ENCODE data around the gene TTC28. TPM values are rescaled to one million over a fixed set of nuclear protein-coding genes. Genes with fewer than 3 reads are reported as not detected.
"Not testable (repeated sequence)": the region's sequence is repeated elsewhere in the genome, so short reads cannot be mapped to it uniquely, and the experiment has no call there.

TTC28 gene
- total RNA-seq, 2 donors from 2014 or later: 0.40 to 1.9 TPM

DNA sequence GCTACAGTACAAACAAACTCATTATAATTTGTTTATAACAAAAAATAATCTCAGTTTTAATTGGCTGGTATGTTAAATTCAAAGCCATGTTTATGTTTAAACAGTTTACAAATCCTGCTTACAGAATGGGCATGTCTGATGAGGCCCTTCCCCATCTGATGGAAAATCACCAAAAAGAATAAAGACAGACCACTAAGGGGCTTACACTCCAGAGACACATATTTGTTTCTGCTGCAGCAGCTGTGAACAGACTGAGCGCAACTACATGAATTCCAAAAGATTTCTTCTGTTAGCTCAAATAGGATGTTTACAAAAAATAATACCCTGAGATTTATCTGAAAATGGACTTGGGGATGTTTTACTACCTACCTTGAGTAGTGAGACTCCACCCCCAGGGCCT, 585.9 kb downstream of the TTC28 start:
- Mint-ChIP-seq H3K27me3 (peaks cover 15% of the 10 kb centered on the region), H3K4me1 (no peaks in the 10 kb centered on the region), H3K36me3 (ENCODE audit: low read depth) (no peaks in the 10 kb centered on the region), H3K27ac (no peak overlapping the region), H3K4me3 (no peak overlapping the region)
- DNase-seq (no peak), ATAC-seq (no peak)
- no peaks in the 10 kb centered on the region for H3K9me3 ChIP-seq (ENCODE audit: control insufficient read depth, low read length, poor library complexity, severe bottlenecking)

DNA sequence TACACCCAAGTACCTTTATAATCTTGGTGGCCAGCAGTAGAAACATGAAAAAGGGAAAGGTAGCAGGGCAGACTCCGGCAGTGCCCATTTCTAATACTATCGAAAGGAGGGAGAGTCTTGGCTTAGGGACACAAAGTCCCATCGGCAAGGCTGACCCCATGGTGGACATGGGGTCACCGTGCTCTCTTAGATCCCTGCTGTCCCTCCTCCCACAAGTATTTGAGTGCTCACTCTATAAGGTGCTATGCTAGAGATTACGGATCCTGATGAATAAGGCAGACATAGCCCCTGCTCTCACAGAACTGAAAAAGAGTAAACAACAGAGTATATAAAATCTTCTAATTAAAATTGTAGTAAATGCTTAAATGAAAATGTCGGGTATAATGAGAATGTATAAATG, 588.2 kb downstream of the TTC28 start:
- ATAC-seq (no peak), DNase-seq (no peak)
- no peaks in the 10 kb centered on the region for H3K9me3 ChIP-seq (ENCODE audit: control insufficient read depth, low read length, poor library complexity, severe bottlenecking)
- Mint-ChIP-seq H3K27ac (no peak overlapping the region), H3K4me1 (no peaks in the 10 kb centered on the region), H3K27me3 (peaks cover 6% of the 10 kb centered on the region), H3K4me3 (no peak overlapping the region), H3K36me3 (ENCODE audit: low read depth) (no peaks in the 10 kb centered on the region)

DNA sequence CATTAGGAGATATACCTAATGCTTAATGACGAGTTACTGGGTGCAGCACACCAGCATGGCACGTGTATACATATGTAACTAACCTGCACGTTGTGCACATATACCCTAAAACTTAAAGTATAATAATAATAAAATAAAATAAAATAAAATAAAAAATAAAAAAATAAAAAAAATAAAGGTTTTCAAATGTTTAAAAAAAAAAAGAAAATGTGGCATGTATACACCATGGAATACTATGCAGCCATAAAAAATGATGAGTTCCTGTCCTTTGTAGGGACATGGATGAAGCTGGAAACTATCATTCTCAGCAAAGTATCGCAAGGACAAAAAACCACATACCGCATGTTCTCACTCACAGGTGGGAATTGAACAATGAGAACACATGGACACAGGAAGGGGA, 590.1 kb downstream of the TTC28 start:
- not testable (repeated sequence) for H3K27ac Mint-ChIP-seq; DNase-seq; H3K36me3 Mint-ChIP-seq (ENCODE audit: low read depth); H3K4me3 Mint-ChIP-seq; H3K27me3 Mint-ChIP-seq; H3K4me1 Mint-ChIP-seq; ATAC-seq; H3K9me3 ChIP-seq (ENCODE audit: control insufficient read depth, low read length, poor library complexity, severe bottlenecking)

DNA sequence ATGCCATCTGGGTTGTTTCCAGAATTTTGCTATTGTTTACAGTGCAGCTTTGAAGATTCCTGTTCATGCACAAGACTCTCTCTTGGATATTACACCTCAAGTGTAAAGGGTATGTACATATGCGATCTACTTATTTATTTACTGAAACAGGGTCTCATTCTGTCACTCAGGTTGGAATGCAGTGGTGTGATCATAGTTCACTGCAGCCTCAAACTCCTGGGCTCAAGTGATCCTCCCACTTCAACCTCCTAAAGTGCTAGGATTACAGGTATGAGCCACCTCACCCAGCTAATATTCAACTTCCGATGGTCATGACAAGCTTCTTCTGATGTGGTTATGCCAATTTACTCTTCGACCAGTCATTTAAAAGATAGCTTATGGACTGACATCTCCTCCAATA, 602.5 kb downstream of the TTC28 start:
- ATAC-seq (no peak), DNase-seq (no peak)
- Mint-ChIP-seq H3K27ac (no peak overlapping the region), H3K4me3 (no peak overlapping the region), H3K36me3 (ENCODE audit: low read depth) (no peaks in the 10 kb centered on the region), H3K4me1 (no peaks in the 10 kb centered on the region), H3K27me3 (peaks cover 30% of the 10 kb centered on the region)
- H3K9me3 ChIP-seq (ENCODE audit: control insufficient read depth, low read length, poor library complexity, severe bottlenecking): no peaks in the 10 kb centered on the region

DNA sequence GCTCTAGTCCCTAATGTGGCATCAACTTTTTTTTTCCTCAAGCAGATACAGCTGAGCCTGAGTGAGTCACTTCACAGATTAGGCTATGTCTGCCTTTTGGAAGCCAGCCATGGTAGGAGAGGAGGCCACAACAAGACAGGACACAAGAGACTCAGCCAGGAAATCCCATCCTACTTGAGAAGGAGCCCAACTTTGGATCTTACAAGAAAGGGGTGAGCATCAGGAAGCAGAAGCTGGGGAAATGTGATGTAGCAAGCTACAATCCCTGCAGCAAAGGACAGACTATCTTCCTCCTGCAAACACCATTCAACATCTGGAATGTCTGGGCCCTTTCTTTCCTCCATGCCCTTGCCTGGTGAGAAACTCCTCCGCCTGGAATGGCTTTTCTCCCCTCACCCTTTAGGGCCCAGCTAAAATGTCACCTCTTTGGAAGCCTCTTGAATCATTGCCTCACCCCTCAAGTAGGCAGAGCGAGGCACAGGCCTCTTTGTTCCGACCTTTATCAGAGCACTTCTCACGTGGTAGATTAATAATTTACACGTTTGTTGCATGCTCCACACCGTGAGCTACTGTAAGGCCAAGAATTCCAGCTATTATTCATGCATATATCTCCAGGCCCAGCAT, 604.2 kb downstream of the TTC28 start:
- no peak overlapping the region for H3K4me3 Mint-ChIP-seq
- DNase-seq: no peak
- peaks cover 28% of the 10 kb centered on the region for H3K27me3 Mint-ChIP-seq
- no peaks in the 10 kb centered on the region for H3K36me3 Mint-ChIP-seq (ENCODE audit: low read depth)
- ATAC-seq: no peak
- H3K27ac Mint-ChIP-seq: no peak overlapping the region
- H3K9me3 ChIP-seq (ENCODE audit: control insufficient read depth, low read length, poor library complexity, severe bottlenecking): no peaks in the 10 kb centered on the region
- no peaks in the 10 kb centered on the region for H3K4me1 Mint-ChIP-seq

DNA sequence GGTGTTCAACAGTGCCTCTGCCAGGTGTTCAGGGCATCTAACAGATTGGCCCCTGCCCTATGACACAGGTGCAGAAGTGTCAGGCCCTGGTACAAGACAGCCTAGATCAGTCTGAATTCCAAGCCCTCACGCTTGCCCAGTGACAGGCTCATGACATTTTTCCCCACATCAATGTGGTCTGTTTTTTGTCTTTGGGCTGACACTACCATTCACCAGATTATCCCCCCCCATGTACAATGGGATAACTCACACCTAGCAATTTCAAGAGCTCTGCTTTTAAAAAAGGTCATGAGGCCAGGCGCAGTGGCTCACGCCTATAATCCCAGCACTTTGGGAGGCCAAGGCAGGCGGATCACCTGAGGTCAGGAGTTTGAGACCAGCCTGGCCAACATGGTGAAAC, 605.1 kb downstream of the TTC28 start:
- Mint-ChIP-seq H3K4me1 (no peaks in the 10 kb centered on the region), H3K27me3 (peaks cover 35% of the 10 kb centered on the region), H3K4me3 (no peak overlapping the region), H3K36me3 (ENCODE audit: low read depth) (no peaks in the 10 kb centered on the region), H3K27ac (no peak overlapping the region)
- ATAC-seq (no peak), DNase-seq (no peak)
- no peaks in the 10 kb centered on the region for H3K9me3 ChIP-seq (ENCODE audit: control insufficient read depth, low read length, poor library complexity, severe bottlenecking)

DNA sequence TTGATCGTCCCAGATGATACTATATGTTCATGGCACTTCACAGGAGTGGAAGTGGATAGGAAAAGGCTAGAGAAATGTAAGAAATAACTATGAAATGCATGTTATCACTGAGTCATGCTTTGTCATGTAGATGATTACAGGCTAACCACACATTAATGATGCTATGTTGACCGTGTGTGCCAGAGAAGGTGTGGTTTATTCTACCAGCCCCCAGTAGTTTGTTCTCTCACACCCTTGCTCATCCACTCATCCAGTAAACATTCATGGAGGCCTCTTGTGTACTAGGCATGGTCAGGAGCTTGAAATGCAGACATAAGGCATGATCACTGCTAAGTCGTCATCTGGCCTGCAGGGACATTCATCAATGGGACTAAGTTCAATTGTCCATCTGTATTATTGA, 607.6 kb downstream of the TTC28 start:
- Mint-ChIP-seq H3K27ac (no peak overlapping the region), H3K4me3 (no peak overlapping the region)
- no peak for ATAC-seq

DNA sequence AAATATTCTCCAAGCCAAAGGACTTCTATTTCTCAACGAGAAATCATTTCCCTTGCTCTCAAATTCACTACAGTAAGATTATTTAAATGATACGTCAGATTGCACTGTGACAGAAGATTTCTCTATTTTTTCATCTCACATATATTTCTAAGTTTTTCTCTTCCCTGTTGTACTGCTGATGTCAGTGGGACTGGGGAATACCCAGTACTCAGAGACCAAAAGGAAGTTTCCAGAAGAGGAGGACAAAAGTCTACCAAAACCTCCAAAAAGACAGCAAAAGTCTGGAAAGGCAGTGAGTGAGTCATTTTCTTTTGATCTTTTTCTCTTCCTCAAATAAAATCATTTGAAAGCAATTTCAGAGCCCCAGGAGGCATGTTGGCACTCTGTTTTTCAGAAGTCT, 610.8 kb downstream of the TTC28 start:
- ATAC-seq (no peak), DNase-seq (no peak)
- H3K36me3 Mint-ChIP-seq (ENCODE audit: low read depth): peaks cover 2% of the 10 kb centered on the region

More for the DNA sequence above, 607.6 kb downstream of the TTC28 start:
- no peak for DNase-seq
- H3K9me3 ChIP-seq (ENCODE audit: control insufficient read depth, low read length, poor library complexity, severe bottlenecking): no peaks in the 10 kb centered on the region
- H3K27me3 Mint-ChIP-seq: peaks cover 45% of the 10 kb centered on the region
- no peaks in the 10 kb centered on the region for H3K4me1 Mint-ChIP-seq
- no peaks in the 10 kb centered on the region for H3K36me3 Mint-ChIP-seq (ENCODE audit: low read depth)

DNA sequence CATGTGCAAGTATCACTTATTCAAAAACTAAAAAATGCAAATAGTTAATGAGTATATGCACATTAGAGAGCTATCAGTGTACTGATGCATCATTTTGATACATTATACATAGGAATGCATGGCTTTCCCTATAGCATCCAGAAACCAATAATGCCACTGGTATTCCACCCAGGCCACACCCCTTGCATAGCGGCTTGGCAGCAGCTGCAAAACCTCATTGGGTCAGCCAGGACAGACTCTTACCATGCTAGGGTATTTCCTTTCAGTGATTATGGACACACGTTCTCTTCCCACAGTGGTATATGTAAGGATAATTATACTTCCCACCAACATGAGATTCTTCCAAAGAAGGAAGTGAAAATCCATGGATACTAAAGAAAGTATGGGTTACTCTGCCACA, 614.7 kb downstream of the TTC28 start:
- DNase-seq (no peak), ATAC-seq (no peak)
- H3K9me3 ChIP-seq (ENCODE audit: control insufficient read depth, low read length, poor library complexity, severe bottlenecking): no peaks in the 10 kb centered on the region
- H3K27me3 Mint-ChIP-seq: peaks cover 53% of the 10 kb centered on the region
- H3K27ac Mint-ChIP-seq: no peak overlapping the region
- H3K36me3 Mint-ChIP-seq (ENCODE audit: low read depth): peaks cover 2% of the 10 kb centered on the region
- no peak overlapping the region for H3K4me3 Mint-ChIP-seq
- peaks cover 2% of the 10 kb centered on the region for H3K4me1 Mint-ChIP-seq

More for the DNA sequence above, 610.8 kb downstream of the TTC28 start:
- peaks cover 61% of the 10 kb centered on the region for H3K27me3 Mint-ChIP-seq
- H3K27ac Mint-ChIP-seq: no peak overlapping the region
- H3K9me3 ChIP-seq (ENCODE audit: control insufficient read depth, low read length, poor library complexity, severe bottlenecking): no peaks in the 10 kb centered on the region
- peaks cover 2% of the 10 kb centered on the region for H3K4me1 Mint-ChIP-seq
- H3K4me3 Mint-ChIP-seq: no peak overlapping the region

DNA sequence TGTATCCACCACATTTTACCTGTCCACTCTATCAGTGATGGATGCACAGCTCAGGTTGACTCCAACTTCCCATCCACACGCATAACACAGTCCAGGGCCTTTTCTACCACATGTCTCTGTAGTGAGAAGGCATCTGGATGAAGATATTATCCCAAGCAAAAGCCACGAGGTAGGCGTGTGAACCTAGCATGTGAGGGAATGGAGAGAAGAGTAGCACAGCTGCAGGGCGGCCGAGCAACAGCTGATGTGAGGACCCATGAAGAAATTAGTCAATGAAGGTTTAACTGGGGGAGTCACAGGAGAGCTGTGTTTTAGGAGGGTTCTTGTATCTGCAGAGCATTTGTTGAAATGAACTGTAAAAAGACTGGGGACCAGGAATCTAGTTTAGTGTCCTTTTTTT, 616.0 kb downstream of the TTC28 start:
- Mint-ChIP-seq H3K4me3 (no peak overlapping the region), H3K4me1 (peaks cover 2% of the 10 kb centered on the region), H3K27ac (no peak overlapping the region), H3K36me3 (ENCODE audit: low read depth) (peaks cover 2% of the 10 kb centered on the region), H3K27me3 (peaks cover 41% of the 10 kb centered on the region)
- no peak for ATAC-seq
- no peak for DNase-seq
- H3K9me3 ChIP-seq (ENCODE audit: control insufficient read depth, low read length, poor library complexity, severe bottlenecking): no peaks in the 10 kb centered on the region

DNA sequence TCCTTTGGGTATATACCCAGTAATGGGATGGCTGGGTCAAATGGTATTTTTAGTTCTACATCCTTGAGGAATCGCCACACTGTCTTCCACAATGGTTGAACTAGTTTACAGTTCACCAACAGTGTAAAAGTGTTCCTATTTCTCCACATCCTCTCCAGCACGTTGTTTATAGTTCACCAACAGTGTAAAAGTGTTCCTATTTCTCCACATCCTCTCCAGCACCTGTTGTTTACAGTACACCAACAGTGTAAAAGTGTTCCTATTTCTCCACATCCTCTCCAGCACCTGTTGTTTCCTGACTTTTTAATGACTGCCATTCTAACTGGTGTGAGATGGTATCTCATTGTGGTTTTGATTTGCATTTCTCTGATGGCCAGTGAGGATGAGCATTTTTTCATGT, 619.0 kb downstream of the TTC28 start:
- not testable (repeated sequence) for H3K4me3 Mint-ChIP-seq; H3K27ac Mint-ChIP-seq; H3K9me3 ChIP-seq (ENCODE audit: control insufficient read depth, low read length, poor library complexity, severe bottlenecking); DNase-seq; H3K4me1 Mint-ChIP-seq; H3K36me3 Mint-ChIP-seq (ENCODE audit: low read depth); ATAC-seq
- H3K27me3 Mint-ChIP-seq: peaks cover 21% of the 10 kb centered on the region

DNA sequence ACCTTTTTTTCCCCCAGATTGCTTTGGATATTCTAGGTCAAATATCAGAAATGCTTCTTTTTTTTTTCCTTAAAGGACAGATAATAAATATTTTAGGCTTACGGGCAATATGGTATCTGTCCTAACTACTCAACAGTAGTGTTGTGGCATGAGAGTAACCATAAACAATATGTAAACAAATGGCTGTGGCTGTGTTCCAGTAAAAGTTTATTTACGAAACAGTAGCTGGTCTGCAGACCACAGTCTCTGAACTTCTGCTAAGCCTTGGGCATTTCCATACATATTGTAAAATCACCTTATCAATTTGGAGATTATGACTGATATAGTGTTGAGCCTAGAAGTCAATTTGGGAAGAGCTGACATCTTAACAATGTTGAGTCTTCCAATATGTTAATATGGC, 621.6 kb downstream of the TTC28 start:
- H3K36me3 Mint-ChIP-seq (ENCODE audit: low read depth): no peaks in the 10 kb centered on the region
- H3K27ac Mint-ChIP-seq: no peak overlapping the region
- ATAC-seq (no peak), DNase-seq (no peak)
- no peak overlapping the region for H3K4me3 Mint-ChIP-seq
- H3K27me3 Mint-ChIP-seq: peaks cover 10% of the 10 kb centered on the region
- no peaks in the 10 kb centered on the region for H3K4me1 Mint-ChIP-seq
- no peaks in the 10 kb centered on the region for H3K9me3 ChIP-seq (ENCODE audit: control insufficient read depth, low read length, poor library complexity, severe bottlenecking)

DNA sequence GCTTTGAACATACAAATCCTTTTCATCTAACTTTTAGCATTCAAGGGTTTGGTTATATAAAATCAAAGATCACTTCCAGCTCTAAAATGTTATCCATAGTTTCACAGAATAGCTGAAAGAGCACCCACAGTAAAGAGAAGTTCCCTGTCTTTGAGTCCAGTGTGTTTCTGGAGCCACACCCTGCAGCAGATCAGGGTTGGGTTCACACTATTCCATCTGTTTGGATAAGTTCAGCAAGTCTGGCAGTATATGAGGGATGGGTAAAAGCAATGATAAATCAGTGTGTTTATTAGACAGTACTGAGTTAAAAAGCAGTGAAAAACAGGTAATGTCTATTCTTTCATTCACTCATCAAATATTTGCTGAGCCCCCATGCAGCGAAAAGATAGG, 624.8 kb downstream of the TTC28 start:
- no peak overlapping the region for H3K27ac Mint-ChIP-seq
- H3K4me1 Mint-ChIP-seq: no peaks in the 10 kb centered on the region
- no peaks in the 10 kb centered on the region for H3K36me3 Mint-ChIP-seq (ENCODE audit: low read depth)
- no peak overlapping the region for H3K4me3 Mint-ChIP-seq
- DNase-seq: no peak
- ATAC-seq: no peak
- H3K9me3 ChIP-seq (ENCODE audit: control insufficient read depth, low read length, poor library complexity, severe bottlenecking): no peaks in the 10 kb centered on the region
- H3K27me3 Mint-ChIP-seq: peaks cover 15% of the 10 kb centered on the region

DNA sequence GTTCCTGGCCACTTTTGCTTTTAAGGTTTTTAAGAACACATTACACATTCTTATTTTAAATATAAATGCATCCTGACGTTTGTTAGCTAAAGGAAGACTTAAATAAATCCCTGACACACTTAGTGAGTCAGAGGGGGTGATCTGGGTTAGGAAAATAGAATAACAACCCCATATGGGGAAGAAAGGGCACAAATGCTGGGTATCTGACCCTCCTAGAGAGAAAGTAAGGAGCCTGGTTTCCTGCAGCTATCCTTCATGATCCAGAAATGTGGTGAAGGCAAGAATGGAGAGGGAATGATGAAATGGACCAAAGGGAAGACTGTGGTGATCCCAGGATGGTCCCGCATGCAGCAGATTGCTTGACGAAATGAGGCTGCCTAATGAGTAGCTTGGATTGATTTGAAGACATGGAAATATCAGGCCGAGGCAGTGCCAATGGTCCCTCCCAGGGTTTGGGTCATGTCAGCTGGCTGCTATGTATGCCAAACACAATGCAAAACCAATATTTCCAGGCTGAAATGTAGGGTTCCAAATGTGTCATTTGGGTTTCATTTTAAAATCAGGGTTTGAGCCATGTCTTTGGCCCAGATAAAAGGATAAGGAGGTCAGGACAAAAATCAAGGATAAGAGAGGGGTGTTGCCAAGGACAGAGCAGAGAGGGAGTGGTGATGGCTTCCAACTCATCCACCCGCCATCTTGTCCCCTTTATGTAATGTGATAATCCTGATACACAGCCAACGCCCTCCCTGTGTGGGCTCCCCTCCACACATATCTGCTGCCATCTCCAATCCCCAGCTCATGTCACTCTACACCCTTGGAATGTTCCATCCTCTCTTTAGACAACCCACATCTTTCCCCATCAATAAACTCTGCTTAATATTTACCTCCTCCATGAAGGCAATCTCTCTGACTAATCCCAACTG, 625.5 kb downstream of the TTC28 start:
- no peak for DNase-seq
- H3K4me1 Mint-ChIP-seq: no peaks in the 10 kb centered on the region
- H3K9me3 ChIP-seq (ENCODE audit: control insufficient read depth, low read length, poor library complexity, severe bottlenecking): no peaks in the 10 kb centered on the region
- ATAC-seq: no peak
- H3K27ac Mint-ChIP-seq: no peak overlapping the region
- no peak overlapping the region for H3K4me3 Mint-ChIP-seq
- H3K27me3 Mint-ChIP-seq: peaks cover 21% of the 10 kb centered on the region
- H3K36me3 Mint-ChIP-seq (ENCODE audit: low read depth): no peaks in the 10 kb centered on the region
